OCI-LY7 (cell line): Measurements from ENCODE around the gene KIF19.

Experiments used
- EZH2phosphoT487 ChIP-seq: fragments of 200-600 bp; sonication (generic); IDR thresholded peaks from 2 replicates; pipeline ENCODE4 v1.6.1; 2018; ENCODE audit warnings: low read depth, borderline replicate concordance, mild to moderate bottlenecking, mixed run types, antibody characterized with exemption, low read length, moderate library complexity, mixed read lengths
- TF ChIP-seq, protein P1 (sequence below): fragments of 200-600 bp; sonication (generic); conservative IDR thresholded peaks from 2 replicates; pipeline ENCODE4 v1.5.1; 2014; ENCODE audit warnings: mild to moderate bottlenecking, antibody characterized with exemption, low read length, moderate library complexity, mixed read lengths

GRCh38 chr17:74281799-74282198, 44.2 kb upstream of the KIF19 start:
- TF ChIP-seq, protein P1, sequence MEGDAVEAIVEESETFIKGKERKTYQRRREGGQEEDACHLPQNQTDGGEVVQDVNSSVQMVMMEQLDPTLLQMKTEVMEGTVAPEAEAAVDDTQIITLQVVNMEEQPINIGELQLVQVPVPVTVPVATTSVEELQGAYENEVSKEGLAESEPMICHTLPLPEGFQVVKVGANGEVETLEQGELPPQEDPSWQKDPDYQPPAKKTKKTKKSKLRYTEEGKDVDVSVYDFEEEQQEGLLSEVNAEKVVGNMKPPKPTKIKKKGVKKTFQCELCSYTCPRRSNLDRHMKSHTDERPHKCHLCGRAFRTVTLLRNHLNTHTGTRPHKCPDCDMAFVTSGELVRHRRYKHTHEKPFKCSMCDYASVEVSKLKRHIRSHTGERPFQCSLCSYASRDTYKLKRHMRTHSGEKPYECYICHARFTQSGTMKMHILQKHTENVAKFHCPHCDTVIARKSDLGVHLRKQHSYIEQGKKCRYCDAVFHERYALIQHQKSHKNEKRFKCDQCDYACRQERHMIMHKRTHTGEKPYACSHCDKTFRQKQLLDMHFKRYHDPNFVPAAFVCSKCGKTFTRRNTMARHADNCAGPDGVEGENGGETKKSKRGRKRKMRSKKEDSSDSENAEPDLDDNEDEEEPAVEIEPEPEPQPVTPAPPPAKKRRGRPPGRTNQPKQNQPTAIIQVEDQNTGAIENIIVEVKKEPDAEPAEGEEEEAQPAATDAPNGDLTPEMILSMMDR: no peak
- TF ChIP-seq EZH2phosphoT487: no peak
